Suprapubic skin (tissue), 4 donors: ENCODE results near the gene STX12. TPM values are rescaled to one million over a fixed set of nuclear protein-coding genes. Genes with fewer than 3 reads are reported as not detected.

Source experiments
- DNase-seq, 2 donors: peaks; one replicate each; pipeline ENCODE4 v3.0.0-alpha.2; 2019; ENCODE audit warnings: low spot score in 2 of 2
- H3K27ac ChIP-seq: fragments of 200-600 bp; sonication (generic); one replicate; pipeline ENCODE4 v1.5.1; 2019
- H3K27me3 ChIP-seq: fragments of 200-600 bp; sonication (generic); one replicate; pipeline ENCODE4 v1.5.1; 2019
- H3K36me3 ChIP-seq: fragments of 200-600 bp; sonication (generic); one replicate; pipeline ENCODE4 v1.5.1; 2019
- H3K4me1 ChIP-seq: fragments of 200-600 bp; sonication (generic); one replicate; pipeline ENCODE4 v1.5.1; 2019
- H3K4me3 ChIP-seq: fragments of 200-600 bp; sonication (generic); one replicate; pipeline ENCODE4 v1.5.1; 2019; ENCODE audit warnings: mild to moderate bottlenecking
- H3K9me3 ChIP-seq: fragments of 200-600 bp; sonication (generic); one replicate; pipeline ENCODE4 v1.5.1; 2019
- EP300 ChIP-seq: sonication (generic); formaldehyde crosslinking; IDR thresholded peaks from one replicate; pipeline ENCODE4 v1.6.1; 2017; ENCODE audit warnings: antibody characterized with exemption
- POLR2A ChIP-seq, 2 donors: fragments of 450-650 bp; IDR thresholded peaks; one replicate each; pipeline ENCODE4 v1.6.1; 2017; ENCODE audit warnings: antibody characterized with exemption in 2 of 2, mild to moderate bottlenecking in 2 of 2, moderate library complexity in 2 of 2
- POLR2AphosphoS5 ChIP-seq, 3 donors: sonication (generic); formaldehyde crosslinking; IDR thresholded peaks; one replicate each; pipeline ENCODE4 v1.6.1; 2017; ENCODE audit warnings: antibody characterized with exemption in 3 of 3
- WGBS: methylation state at CpG from one replicate; pipeline ENCODE4 v1.1.5; 2018; 5-methylcytosine and 5-hydroxymethylcytosine counted together
- total RNA-seq, 4 donors: library from RNA; depleted of rRNA; stranded (reverse); fragments of >200 nt; gene quantifications; one replicate each; pipeline ENCODE4 v1.1.0, GENCODE V29; 2016
- TF ChIP-seq, protein P1 (sequence below), 2 donors: fragments of 200-600 bp in 1 of 2; fragments of 450-650 bp in 1 of 2; sonication (generic) in 1 of 2; IDR thresholded peaks; one replicate each; pipeline ENCODE4 v1.5.1; 2016 to 2019; ENCODE audit warnings: antibody characterized with exemption in 2 of 2, mild to moderate bottlenecking in 1 of 2, moderate library complexity in 1 of 2

The STX12 gene
- total RNA-seq, 4 donors from 2014 or later: 54.8 to 81.5 (median 72.4) TPM

DNA sequence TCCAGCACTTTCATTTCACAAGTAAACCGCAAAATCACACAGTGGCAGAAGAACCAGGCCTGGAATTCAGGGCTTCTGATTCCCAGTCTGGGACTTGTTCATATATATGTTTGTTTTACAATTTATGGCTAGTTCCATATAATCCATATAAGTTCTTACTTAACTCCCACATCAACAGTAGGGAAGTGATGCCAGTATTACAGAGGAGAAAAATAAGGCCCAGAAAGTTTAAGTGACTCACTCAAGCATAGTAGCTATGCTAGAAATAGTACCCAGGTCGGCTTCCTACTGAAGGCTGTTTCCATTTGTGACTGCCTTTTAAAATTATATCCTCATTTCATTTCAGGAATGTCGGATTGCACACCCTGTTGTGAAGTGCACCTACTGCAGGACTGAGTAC lies 45.9 kb upstream of the STX12 start:
- H3K27ac ChIP-seq: peak overlapping the region; percentile 96
- no peak for TF ChIP-seq POLR2AphosphoS5 (IDR thresholded peaks at IDR 0.05)
- TF ChIP-seq EP300: no peak
- no peak for TF ChIP-seq POLR2A (IDR thresholded peaks at IDR 0.05)
- TF ChIP-seq, protein P1, sequence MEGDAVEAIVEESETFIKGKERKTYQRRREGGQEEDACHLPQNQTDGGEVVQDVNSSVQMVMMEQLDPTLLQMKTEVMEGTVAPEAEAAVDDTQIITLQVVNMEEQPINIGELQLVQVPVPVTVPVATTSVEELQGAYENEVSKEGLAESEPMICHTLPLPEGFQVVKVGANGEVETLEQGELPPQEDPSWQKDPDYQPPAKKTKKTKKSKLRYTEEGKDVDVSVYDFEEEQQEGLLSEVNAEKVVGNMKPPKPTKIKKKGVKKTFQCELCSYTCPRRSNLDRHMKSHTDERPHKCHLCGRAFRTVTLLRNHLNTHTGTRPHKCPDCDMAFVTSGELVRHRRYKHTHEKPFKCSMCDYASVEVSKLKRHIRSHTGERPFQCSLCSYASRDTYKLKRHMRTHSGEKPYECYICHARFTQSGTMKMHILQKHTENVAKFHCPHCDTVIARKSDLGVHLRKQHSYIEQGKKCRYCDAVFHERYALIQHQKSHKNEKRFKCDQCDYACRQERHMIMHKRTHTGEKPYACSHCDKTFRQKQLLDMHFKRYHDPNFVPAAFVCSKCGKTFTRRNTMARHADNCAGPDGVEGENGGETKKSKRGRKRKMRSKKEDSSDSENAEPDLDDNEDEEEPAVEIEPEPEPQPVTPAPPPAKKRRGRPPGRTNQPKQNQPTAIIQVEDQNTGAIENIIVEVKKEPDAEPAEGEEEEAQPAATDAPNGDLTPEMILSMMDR (IDR thresholded peaks at IDR 0.05): no peak
- peaks cover 18% of the 10 kb centered on the region for H3K36me3 ChIP-seq
- no peaks in the 10 kb centered on the region for H3K27me3 ChIP-seq
- H3K9me3 ChIP-seq: no peaks in the 10 kb centered on the region
- no peak for DNase-seq
- 56% methylated on average over 3 of the region's 3 CpGs for WGBS
- peaks cover 24% of the 10 kb centered on the region for H3K4me1 ChIP-seq
- peak overlapping the region; percentile 99 for H3K4me3 ChIP-seq

DNA sequence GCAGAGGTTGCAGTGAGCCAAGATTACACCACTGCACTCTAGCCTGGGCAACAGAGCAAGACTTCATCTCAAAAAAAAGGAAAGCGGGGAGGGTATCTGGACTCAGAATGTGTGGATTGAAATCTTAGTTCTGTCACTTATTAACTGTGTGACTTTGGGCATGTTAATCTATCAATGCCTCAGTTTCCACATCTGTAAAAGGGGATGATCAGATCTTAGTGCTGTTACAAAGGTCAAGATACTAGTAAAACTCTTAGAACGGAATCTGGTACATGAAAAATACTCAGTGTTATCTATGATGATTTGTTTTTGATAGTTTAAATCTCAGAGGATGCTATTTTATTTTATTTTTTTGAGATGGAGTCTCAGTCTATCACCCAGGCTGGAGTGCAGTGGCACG lies 36.8 kb upstream of the STX12 start:
- Histone ChIP-seq H3K27ac (no peak overlapping the region), H3K4me3 (no peak overlapping the region), H3K36me3 (peaks cover 90% of the 10 kb centered on the region), H3K9me3 (no peaks in the 10 kb centered on the region), H3K4me1 (no peaks in the 10 kb centered on the region), H3K27me3 (no peaks in the 10 kb centered on the region)
- TF ChIP-seq, protein P1 (IDR thresholded peaks at IDR 0.05): no peak
- no peak for TF ChIP-seq POLR2AphosphoS5 (IDR thresholded peaks at IDR 0.05)
- no peak for TF ChIP-seq POLR2A (IDR thresholded peaks at IDR 0.05)
- TF ChIP-seq EP300: no peak
- 98% methylated on average over 3 of the region's 3 CpGs for WGBS
- DNase-seq: no peak

DNA sequence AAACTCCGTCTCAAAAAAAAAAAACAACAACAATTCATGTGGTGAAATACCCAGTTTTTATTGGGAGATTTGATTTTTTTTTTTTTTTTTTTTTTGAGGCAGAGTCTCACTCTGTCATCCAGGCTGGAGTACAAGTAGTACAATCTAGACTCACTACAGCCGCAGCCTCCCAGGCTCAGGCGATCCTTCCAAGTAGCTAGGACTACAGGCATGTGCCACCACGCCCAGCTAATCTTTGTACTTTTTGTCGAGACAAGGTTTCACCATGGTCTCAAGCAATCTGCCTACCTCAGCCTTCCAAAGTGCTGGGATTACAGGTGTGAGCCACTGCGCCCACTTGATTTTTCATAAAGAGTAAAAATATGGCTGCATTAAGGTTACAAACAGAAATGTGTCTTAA lies 31.9 kb upstream of the STX12 start:
- H3K4me3 ChIP-seq: no peak overlapping the region
- H3K36me3 ChIP-seq: peaks cover 67% of the 10 kb centered on the region
- 78% methylated on average over 6 of the region's 6 CpGs for WGBS
- no peaks in the 10 kb centered on the region for H3K4me1 ChIP-seq
- H3K27ac ChIP-seq: no peak overlapping the region
- TF ChIP-seq, protein P1 (IDR thresholded peaks at IDR 0.05): no peak
- no peak for TF ChIP-seq POLR2A (IDR thresholded peaks at IDR 0.05)
- TF ChIP-seq EP300: no peak
- TF ChIP-seq POLR2AphosphoS5 (IDR thresholded peaks at IDR 0.05): no peak
- no peaks in the 10 kb centered on the region for H3K27me3 ChIP-seq
- DNase-seq: no peak
- no peaks in the 10 kb centered on the region for H3K9me3 ChIP-seq

DNA sequence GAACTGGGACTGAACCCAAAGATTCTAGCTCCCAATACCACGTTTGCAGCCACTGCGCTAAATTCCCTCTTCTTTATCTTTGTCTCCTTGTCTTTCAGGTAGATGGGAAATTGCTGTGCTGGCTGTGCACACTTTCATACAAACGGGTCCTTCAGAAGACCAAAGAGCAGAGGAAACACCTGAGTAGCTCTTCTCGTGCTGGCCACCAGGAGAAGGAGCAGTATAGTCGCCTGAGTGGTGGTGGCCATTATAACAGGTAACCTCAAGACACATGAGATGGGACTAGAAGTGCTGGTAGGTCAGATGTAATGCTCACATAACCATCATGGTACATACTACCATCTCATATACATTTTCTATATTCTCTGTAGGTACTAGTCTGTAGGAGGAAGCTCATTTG lies 28.5 kb upstream of the STX12 start:
- no peak overlapping the region for H3K4me3 ChIP-seq
- H3K4me1 ChIP-seq: no peaks in the 10 kb centered on the region
- WGBS: 94% methylated on average over 5 of the region's 5 CpGs
- no peaks in the 10 kb centered on the region for H3K27me3 ChIP-seq
- DNase-seq: no peak
- peaks cover 61% of the 10 kb centered on the region for H3K36me3 ChIP-seq
- TF ChIP-seq POLR2A (IDR thresholded peaks at IDR 0.05) (no peak), POLR2AphosphoS5 (IDR thresholded peaks at IDR 0.05) (no peak), EP300 (no peak)
- TF ChIP-seq, protein P1 (IDR thresholded peaks at IDR 0.05): no peak
- no peak overlapping the region for H3K27ac ChIP-seq
- no peaks in the 10 kb centered on the region for H3K9me3 ChIP-seq

DNA sequence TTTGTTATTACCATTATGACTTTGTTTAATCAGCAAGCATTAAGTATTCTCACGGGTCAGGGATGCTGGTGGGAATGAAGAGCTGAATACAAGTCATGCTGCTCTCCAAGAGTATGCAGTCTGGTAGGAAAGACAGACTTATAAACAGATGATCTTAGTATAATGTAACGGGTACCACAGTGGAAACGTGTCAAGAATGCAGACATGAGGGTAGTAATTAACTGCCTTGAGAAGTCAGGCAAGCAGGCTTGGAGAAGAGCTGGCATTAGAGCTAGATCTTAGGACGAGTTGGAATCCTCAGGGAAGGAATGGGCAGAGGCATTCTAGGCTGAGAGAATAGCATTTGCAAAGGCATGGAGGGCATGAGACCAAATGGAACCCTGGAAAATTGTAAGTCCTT lies 27.6 kb upstream of the STX12 start:
- Histone ChIP-seq H3K27ac (no peak overlapping the region), H3K27me3 (no peaks in the 10 kb centered on the region), H3K36me3 (peaks cover 61% of the 10 kb centered on the region), H3K9me3 (no peaks in the 10 kb centered on the region), H3K4me1 (no peaks in the 10 kb centered on the region), H3K4me3 (no peak overlapping the region)
- 91% methylated on average over 4 of the region's 4 CpGs for WGBS
- TF ChIP-seq POLR2AphosphoS5 (IDR thresholded peaks at IDR 0.05) (no peak), POLR2A (IDR thresholded peaks at IDR 0.05) (no peak), EP300 (no peak)
- TF ChIP-seq, protein P1 (IDR thresholded peaks at IDR 0.05): no peak
- DNase-seq: no peak
